ENCODE results near the gene BTD.

- TF ChIP-seq RAD21 (IDR thresholded peaks at IDR 0.05) = no peak
- TF ChIP-seq CTCF (IDR thresholded peaks at IDR 0.05; ENCODE audit: low read depth, low read length, missing input control) = no peak
These were observed 30.7 kb downstream of the BTD start for GRCh38 chr3:15632212-15632580.

All from liver (tissue), 3 donors.